Stimulated activated CD8-positive, alpha-beta memory T cell treated with anti-CD3 and anti-CD28 coated beads, Interleukin-12 subunit alpha, Interleukin-12 subunit beta, amount 100 ng/mL, for 4 hours (primary cell): ENCODE results near the gene FNDC3B.

Source experiments
- DNase-seq: peaks from one replicate; pipeline ENCODE4 v3.0.0-alpha.2; 2020; ENCODE audit warnings: low read depth

FNDC3B gene

DNA sequence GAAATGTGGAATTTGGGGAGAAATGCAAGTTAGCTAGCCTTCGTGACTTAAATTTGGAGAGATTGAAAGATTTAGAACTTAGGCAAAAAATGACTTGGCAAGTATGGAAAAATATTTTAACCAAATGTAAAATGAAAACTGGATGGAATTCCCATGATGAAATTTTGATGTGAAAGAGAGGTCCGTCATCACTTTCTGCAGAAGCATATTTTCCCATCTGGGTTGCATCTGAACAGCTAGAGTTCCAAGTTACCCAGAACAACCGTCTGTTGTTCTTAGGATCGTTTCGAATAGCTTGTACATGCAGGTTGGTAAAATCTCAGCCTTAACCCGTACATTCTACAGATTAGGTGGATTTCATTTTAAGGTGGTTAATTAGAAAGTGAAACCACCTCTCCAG is 272.6 kb downstream of the FNDC3B start:
- no peak for DNase-seq

DNA sequence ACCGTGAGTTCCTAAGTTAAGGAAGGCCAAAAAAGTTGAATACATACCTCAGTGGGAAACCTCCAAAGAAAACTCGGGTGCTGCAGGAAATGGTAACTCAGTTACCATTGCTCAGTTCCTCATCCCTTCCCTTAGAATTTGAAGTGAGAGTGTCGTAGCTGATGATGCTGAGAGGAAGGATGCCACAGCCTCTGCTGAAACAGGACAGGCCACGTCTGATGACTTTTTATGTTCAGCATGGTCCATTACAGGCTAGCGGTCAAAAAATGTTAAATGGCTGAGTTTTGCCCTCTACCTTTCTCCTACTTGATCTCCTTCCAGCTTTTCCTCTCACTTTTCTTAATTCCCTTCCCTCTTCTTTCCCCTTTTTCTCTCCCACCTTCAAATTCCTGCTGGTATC is 273.3 kb downstream of the FNDC3B start:
- DNase-seq = no peak

DNA sequence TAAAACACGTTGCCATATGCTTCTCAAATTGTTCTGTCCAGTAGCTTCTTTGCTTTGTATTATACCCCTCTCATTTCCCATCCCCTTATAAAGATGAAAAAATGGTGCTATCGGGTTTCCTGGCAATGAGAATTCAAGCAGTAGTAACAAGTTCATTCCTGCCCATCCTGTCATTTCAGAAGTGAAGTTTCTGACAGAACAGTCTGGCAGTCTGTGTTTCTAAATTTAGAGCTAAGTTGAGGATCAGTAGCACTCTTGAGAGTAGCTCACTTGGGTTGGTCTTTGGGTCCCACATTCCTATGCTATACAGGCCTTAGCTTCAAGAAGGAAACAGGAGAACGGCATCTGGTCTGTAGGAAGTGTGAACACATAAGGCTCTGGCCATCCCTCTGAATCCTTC is 274.3 kb downstream of the FNDC3B start:
- no peak for DNase-seq

DNA sequence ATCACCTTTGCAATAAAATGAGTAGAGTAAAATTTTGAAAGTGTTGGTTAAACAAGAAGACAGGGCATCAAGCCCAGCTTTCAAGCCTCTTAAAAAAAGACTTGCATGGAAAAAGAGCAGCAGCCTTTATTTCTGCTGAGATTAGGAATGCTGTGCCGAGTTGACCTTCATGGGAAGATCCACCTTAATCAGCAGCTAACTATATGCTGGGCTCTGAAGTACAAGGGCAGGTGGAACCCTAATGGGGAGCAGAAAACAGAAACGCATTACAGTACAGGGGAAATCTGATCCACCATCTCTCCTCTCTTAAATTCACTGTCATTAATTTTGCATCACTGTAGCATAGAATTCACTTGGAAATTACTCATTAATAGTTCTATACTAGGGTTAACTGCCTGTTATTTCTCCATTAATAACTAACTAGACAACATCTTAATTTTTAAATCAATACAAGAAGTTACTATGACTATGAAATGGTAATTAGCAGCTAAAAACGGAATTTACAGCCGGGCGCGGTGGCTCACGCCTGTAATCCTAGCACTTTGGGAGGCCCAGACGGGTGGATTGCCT is 275.3 kb downstream of the FNDC3B start:
- no peak for DNase-seq

DNA sequence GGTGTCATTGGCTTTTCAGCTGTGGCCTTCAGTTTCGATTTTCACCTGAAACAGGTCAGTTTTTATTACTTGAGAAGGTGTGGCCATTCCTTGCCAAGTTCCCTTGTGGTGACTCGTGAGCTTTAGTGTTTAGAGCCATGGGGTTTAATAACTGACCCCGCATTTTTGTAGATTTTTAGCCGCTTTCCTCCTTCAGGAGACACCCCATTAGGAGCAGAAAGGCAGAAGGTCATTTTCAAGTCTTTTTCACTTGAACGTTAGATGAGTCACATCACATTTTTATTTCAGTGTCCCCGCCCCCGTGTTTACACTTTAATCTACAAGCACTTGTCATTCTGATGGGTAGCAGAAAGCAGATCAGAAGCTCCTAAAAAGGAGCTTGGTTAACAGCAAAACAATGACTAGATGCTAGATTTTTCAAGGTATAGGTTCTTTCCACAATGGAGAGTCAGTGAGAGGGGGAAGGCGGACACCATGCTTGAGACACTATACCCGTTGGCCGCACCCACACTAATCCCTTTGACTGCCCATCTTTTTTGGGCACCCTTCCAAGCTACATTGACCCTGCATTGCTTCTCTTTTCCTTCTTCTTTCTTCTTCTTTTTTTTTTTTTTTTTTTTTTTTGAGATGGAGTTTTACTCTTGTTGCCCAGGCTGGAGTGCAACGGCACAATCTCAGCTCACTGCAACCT is 276.2 kb downstream of the FNDC3B start:
- DNase-seq = no peak

DNA sequence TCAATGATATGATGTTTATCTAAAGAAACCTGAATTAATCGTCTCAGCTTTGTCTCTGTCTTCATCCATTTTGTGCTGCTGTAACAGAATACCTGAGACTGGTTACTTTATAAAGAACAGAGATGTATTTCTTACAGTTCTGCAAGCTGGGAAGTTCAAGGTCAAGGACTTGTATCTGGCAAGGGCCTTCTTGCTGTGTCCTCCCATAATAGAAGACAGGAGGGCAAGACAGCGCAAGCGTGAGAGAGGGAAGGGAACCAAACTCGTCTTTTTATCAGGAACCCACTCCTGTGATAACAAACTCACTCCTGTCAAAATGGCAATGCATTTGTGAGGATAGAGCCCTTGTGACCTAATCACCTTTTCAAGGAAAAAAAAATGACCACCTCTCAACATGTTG is 277.4 kb downstream of the FNDC3B start:
- DNase-seq = no peak

DNA sequence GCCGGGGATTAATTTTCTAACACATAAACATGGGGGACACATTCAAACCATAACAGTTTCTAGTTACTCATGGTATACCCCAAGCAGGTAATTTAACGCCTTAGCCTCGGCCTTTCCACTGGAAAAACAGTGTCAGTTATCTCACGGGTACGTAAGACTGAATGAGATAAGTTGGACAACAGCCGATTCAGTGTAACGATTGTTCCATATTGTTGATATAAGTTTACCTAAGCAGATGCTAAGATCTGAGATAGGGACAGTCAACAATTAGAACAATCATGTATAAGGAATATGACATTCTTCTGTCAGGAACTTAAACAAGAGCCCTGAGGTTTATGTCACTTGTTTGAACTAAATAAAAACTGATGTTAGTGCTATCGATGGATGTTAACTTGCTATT is 278.1 kb downstream of the FNDC3B start:
- DNase-seq = no peak

DNA sequence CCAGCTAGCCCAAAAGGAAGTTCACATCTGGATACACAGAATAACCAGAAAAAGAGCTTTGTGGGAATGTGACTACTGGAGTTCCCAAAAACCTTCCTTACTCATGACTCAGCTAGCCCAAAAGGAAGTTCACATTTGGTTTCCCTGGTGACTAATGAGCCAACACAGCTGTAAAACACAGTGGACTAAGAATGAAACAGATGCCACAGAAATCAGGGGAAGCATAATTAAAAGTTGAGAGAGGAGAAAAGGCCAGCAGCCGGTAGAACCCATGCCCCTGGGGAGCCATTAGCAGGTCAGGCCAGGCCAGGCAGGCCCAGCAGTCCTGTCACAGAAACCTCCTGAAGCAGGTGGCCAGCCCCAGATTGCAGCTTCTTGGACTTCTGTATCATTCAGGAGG is 278.6 kb downstream of the FNDC3B start:
- DNase-seq = no peak

DNA sequence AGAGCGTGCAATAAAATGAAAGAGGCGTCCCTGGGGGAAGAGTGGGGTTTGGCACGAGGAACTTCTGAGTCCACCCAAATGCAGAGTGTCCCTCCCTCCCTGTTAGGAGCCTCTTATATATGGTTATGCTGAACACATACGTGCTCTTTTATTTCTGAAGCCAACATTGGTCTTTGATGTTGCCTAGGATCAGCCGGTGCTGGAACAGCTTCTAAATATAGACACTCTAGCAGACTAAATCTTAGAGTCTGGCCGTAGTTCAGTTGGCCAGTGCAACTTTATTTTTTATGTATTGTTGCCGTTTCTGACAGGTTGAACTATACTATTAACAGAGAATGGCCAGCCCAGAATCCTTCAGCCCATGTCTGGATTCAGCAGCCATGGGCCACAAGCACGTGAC is 280.2 kb downstream of the FNDC3B start:
- DNase-seq = no peak

DNA sequence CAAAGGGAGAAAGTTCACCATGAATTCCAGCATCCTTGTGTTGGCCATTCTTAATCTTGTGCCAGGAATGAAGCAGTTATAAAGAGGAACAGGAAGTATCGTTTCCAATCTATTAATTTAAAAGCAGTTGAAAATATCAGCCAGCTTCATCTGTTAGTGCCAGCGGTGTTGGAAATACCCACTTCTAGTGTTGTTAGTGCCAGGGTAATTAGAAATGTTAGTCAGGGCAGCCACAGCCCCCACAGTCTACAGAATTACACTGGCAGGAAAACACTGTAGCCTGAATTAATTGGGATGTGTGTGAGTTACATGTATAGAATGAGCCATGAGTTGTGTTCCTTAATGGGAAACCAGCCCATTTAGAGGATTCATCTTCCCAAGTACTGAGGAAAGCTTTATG is 281.1 kb downstream of the FNDC3B start:
- no peak for DNase-seq

DNA sequence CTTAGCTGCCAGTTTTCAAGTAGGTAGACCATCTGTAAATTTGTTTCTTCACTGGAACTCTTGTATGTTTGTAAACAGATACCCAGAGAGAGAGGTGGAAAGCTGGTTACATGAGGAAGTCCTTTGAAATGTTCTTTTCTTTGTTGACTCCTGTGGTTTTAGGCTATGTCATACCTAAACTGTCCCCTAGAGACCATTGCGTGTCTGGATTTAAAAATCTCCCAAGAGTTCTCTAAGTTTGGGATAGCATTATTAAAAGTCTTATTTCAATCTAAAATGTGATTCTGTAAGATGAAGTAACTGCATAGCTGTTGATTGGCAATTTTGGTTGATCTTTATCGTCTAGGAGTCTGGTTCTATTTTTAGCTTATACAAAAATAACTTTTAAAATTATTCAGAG is 281.7 kb downstream of the FNDC3B start:
- no peak for DNase-seq

DNA sequence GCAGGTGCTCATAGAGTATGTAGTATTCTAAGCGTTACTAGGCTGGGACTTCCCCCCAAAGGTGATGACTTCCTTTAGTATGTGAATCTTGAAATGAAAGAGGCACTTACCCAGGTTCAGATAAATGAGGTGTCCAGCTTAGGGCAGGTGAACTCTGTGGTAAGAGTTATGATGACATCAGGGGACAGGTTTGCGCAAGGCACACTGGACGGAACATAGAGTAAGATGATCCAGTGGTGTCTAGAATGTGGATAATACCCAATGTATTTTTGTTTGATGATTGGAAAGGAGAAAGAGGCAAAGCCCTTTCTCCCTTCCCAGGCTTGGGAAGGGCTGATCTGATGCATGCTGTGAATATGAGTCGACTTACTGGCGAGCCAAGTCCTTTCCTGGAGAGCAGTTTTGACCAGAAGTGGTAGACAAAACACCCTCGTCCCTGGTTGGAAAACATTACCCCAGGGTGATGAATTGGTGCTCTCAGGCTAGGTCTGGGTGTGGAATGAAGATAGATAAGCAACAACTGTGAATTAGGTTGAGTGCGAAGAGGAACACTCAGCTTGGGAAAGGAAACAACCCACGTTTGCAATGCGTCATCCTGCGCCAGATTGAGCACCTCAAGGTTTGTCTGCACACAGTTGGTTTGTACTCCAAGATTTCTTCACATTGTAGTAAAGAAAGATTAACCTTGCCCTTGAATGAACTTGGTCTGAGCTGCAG is 284.7 kb downstream of the FNDC3B start:
- DNase-seq = no peak

DNA sequence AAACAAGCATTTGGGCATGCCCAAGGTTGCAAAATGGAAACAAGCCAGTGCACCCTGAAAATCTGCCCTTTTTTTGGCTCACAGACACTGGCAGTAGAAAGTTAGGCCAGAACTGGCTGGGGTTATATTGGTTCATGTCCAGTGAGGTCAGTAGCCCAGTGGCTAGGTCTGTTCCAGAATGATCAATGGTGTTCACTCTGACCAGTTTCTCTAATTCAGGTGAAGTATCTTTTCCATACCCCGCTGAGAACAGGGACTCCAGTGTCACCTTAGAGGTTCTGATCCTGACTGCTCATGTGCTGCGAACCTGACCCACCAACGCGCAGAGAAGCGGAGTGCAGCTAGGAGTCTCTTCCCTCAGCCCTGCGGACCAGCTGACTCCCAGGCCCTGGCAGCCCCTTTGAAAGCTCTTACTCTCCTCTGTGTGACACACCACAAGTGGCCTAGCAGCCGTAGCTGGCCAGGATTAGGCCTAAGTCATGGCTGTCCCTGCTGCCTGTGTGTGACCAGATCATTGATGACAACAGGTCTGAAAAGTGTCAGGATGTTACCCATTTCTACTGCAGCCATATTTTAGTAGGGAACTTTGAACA is 285.3 kb downstream of the FNDC3B start:
- no peak for DNase-seq

DNA sequence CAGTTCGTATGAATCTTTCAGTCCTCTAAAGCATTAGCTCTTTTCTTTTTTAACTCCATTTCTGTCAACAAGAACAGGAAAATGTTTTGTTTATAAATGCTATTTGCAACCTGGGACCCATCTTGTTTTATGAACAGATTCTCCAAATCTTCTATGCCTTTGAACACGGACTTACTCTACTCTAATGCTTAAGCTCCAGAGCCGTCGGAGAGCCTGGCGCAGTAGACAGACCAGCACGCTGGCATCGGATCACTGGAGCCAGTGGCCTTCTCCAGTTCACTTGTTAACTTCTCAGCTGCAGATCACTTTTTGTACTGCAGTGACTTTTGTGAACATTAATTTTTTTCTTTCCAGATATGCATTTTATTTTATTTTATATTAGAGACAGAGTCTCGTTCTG is 286.1 kb downstream of the FNDC3B start:
- no peak for DNase-seq

DNA sequence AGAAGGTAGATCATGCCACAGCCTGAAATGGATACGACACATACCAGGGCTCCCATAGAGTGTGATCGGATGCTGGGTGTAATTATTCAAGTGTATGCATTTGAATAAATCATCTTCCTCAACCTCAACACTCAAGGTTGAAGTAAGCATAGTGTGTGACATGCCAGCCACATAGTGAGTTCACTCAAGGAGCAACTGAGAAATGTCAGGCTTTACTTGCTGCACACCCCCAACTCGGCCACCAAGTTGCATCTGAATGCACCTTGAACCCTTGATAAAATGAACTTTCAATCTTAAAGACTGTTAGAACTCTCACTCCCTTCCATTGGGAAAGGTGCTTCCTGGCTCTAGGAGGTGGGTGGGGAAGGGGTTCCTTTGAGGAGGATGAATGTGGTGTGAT is 287.6 kb downstream of the FNDC3B start:
- no peak for DNase-seq

DNA sequence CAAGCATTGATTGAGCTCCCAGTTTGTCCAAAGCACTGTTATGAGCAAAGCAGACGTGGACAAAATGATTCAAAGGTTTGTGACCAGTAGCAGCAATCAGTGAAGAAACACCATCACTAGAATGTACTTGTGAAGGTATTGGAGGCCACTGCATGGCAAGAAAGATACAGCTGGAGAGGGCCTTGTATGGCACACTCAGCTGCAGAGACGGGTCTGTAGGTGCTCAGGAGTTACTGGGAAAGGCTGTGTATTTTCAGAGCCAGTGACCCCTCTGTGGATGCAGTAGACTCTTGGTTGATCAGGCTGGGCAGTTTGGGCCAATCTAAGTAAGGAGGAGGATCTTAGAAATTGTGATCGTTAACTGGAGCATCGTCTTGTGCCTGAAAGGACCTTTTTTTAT is 288.9 kb downstream of the FNDC3B start:
- DNase-seq = no peak

DNA sequence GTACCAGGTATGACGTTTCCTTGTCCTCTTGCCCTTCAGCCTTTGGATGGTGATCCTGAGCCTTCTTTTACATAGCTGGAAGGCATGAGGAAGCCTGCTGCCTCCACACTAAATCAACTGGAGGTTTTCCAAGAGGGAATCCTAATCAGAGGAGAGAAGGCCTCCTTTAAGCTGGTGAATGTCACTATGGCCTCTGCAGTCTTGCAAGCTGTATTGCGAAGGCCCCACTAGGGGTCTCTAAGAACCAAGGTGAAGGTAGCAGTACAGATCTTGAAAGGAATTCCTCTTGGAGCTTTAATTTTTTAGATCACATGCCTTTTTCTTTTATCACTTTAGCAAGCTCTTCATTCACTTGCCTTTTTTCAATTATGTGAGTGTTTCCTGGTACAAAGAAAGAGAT is 289.7 kb downstream of the FNDC3B start:
- DNase-seq = no peak

DNA sequence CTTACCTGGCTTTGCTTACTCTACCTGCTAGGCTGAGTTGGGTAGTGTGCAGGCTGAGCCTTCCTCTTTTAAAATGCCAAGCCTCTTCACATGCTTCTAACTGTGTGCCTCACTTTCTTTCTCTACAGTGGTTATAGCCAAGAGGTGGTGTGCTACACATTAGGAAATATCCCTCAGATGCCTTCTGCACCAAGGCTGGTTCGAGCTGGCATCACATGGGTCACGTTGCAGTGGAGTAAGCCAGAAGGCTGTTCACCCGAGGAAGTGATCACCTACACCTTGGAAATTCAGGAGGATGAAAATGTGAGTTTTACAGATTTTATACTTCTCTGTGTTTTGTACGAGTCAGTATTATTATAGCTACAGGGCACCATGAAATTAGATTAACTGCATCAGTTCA is 291.0 kb downstream of the FNDC3B start:
- no peak for DNase-seq

DNA sequence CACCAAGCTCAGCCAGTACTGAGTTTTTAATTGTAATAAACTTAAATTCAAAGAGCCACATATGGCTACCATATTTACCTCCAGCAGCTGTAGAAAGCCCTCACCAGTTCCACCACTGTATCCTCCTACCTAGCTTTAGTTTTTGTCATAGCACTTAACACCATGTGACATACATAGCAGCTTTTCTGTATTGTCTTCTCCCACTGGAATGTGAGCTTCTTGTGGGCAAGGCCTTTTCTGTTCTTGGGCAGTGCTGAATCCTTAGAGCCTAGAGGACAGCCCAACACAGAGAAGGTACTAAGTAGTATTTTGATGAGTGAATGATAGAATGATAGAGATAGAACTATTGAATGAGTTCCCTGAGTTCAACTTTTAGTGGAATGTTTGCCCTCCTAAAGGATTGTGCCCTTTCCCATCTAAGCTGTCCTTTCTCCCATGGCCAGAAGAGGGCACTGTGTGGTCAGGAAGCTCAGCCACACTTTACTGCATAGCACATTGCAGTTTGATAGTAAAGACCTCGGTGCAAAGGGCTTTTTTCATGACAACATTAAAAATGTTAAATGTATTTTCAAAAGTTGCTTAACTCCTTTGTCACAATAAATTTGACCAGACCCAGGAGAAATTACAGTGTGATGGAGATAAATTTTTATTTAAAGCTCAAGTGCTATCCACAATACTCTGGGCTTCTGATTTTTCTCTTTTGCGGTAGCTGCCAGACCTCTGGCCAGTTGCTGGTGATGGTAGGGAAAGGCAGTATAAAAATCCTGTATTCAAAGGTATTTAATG is 293.1 kb downstream of the FNDC3B start:
- DNase-seq = peak; percentile 10

DNA sequence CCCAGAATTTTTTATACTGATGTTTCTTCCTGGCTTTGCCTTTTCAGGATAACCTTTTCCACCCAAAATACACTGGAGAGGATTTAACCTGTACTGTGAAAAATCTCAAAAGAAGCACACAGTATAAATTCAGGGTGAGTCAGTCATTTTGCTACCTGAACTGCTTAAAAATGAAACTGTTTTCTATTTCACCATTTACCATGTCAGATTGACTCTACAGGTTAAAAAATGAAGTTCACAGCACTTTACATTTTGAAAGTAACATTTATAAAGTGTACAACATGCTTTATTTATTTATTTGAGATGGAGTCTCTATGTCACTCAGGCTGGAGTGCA is 293.6 kb downstream of the FNDC3B start:
- DNase-seq = no peak

DNA sequence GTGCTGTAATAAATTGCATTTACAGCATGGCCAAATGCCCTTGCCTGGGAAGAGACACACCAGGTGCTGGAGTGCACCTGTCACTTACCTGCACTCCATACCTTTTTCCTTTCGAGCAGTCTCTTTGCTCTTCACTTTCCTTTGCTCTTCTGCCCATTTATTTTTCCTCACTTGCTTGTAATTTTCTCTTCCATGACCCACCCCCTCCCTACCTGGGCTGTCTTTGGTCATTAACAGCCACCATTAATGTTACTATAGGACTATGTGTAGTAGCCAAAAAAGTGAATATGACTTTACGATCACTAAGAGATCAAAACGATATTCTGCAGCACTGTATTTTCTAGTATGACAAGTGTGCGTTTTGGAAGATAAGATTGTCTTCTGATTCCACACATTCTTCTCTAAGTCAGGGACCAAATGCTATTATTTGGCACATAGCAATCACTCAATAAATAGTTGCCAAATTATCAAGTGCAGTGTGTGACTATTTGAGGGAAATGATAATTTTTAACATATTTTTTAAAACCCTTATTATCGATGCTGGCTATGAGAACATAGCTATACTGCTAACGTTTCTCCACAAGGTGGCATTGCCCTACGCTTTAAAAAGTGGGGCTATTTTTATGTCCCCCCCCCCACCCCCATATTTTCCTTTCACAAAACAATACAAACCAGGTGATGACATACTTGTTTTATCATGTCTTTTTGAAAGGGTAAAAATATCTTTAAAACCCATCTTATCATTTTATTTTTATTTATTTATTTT is 294.5 kb downstream of the FNDC3B start:
- DNase-seq = no peak

DNA sequence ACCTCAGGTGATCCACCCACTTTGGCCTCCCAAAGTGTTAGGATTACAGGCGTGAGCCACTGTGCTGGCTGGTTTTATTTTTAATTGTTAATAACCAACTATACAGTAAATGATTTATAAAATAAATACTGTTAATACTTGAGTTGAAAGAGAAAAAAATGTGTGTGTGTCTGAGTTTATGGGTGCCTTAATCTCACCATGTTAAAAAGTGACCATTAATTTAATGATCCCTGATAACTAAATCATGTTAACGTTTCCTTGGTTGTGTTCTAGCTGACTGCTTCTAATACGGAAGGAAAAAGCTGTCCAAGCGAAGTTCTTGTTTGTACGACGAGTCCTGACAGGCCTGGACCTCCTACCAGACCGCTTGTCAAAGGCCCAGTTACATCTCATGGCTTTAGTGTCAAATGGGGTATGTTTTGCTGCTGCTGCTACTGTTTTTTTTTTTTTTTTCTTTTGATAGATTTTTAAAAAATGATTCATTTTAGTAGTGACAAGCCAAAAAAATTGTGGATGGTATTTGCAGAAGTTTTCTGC is 295.4 kb downstream of the FNDC3B start:
- DNase-seq = no peak
